GM19043 (cell line): ENCODE data around the gene NSRP1.
"Not testable (repeated sequence)": the region's sequence is repeated elsewhere in the genome, so short reads cannot be mapped to it uniquely, and the experiment has no call there.

Experiments
- ATAC-seq: cut with Tn5 transposase; IDR thresholded peaks from one replicate; pipeline ENCODE4 v1.9.1; 2021; ENCODE audit warnings: low read depth; ENCODE audit not compliant: unreplicated experiment

The NSRP1 gene

DNA sequence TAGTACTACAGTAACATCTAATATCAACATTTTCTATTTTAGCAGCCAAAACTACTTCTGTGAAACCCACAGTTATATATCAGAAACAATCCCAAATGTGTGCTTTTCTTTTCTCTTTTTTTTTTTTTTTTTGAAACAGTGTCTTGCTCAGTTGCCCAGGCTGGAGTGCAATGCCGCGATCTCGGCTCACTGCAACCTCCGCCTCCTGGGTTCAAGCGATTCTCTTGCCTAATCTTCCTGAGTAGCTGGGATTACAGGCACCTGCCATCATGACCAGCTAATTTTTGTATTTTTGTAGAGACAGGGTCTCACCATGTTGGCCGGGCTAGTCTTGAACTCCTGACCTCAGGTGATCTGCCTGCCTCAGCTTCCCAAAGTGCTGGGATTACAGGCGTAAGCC is 2.0 kb downstream of the NSRP1 start:
- ATAC-seq: not testable (repeated sequence)

DNA sequence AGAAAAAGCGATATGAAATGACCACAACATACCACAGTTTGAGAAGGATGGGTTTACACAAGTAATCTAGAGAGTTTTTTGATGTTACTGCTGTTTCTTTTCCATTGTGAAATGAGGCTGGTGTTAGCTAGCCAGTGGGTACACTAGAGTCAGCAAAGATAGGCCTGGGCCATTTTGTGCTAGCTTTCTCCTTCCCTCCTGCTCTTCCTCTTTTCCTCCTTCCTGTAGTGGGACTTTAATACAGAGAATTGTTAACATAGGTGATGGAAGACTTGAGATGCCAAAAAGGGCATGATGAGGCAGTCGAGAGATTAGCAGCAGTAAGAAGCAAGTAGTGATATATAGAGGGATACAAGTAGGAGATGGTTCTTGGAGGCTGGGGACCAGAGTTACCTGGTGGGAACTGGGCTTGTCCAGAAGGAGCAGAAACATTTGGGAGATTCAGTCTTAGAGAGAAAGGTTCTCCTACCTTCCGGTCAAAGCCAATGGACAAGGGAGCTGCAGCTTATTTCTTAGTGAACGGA is 7.7 kb downstream of the NSRP1 start:
- no peak for ATAC-seq

GRCh38 chr17:30130121-30130520 is 13.5 kb downstream of the NSRP1 start:
- ATAC-seq: no peak

- no peak for ATAC-seq
These were observed 16.0 kb downstream of the NSRP1 start for GRCh38 chr17:30132615-30133014.

GRCh38 chr17:30133197-30133596 is 16.6 kb downstream of the NSRP1 start:
- no peak for ATAC-seq

- ATAC-seq: no peak
These were observed 17.9 kb downstream of the NSRP1 start for GRCh38 chr17:30134551-30134950.

- no peak for ATAC-seq
These were observed 20.5 kb downstream of the NSRP1 start for GRCh38 chr17:30137158-30137557.

GRCh38 chr17:30147860-30148259 is 31.2 kb downstream of the NSRP1 start:
- ATAC-seq: not testable (repeated sequence)

DNA sequence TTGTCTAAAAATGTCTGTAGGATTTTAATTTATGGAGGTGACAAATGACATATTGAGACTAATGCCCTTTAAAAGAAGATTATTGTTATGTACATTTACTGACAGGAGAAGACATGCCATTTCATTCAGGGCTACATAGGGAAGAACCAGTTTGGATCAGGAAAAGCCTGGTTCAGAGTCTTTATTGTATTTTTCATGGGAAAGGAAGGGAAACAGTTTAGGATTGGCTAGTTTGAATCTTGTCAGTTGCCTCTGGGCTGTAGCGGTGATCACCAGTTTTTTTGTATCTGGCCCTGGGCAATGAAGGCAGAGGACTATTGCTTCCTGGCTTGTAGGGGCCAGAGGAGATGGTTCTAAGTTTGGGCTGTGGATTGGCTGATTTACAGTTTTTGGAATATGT is 31.8 kb downstream of the NSRP1 start:
- no peak for ATAC-seq

GRCh38 chr17:30151471-30151870 is 34.9 kb downstream of the NSRP1 start:
- no peak for ATAC-seq

DNA sequence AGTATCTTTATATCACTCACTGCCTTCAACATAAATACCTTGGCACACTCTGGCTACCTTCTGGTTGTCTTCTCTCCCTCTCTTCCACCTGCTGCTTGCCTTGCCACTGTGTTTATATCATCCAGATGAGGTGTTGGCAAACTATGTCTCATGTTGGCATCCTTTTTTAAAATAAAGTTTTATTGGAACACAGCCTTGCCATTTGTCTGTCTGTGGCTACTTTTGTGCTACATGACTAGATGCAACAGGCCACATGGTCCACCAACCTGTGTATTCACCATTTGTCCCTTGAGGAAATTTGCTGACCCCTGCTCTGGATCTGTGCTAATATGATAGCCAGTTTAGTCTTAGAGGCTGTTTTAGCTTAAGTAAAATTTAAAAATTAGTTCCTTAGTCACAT is 36.8 kb downstream of the NSRP1 start:
- no peak for ATAC-seq

GRCh38 chr17:30155389-30155788 is 38.8 kb downstream of the NSRP1 start:
- no peak for ATAC-seq

- ATAC-seq: no peak
These were observed 42.4 kb downstream of the NSRP1 start for GRCh38 chr17:30158896-30159625.

DNA sequence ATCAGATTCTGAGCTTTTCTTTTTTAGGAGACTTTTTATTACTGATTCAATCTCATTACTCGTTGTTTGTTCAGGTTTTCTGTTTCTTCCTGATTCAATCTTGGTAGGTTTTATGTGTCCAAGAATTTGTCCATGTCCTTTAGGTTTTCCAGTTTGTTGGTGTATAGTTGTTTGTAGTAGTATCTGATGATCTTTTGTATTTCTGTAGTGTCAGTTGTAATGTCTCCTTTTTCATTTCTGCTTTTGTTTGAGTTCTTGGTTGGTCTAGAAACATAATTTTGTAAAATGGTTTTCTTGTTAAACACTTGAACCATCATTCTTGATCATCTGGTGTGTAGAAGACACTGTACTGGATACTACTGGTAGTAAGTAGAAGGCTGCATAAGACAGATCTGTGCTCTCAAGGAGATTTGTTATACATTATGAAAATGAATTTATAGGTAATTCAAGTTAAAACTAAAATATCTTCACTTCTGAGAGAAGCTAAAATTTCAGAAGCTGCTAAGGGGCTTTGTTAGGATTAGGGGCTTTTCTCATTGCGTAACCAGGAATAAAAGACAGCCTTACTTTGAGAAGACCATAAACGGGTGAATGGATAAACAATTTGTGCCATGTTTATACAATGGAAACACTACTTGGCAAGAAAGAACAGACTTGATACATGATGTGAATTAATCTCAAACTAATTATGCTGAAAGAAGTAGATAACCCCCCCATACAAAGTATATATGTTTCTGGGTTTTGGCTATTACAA is 44.0 kb downstream of the NSRP1 start:
- ATAC-seq: no peak

- no peak for ATAC-seq
These were observed 45.0 kb downstream of the NSRP1 start for GRCh38 chr17:30161601-30162000.

DNA sequence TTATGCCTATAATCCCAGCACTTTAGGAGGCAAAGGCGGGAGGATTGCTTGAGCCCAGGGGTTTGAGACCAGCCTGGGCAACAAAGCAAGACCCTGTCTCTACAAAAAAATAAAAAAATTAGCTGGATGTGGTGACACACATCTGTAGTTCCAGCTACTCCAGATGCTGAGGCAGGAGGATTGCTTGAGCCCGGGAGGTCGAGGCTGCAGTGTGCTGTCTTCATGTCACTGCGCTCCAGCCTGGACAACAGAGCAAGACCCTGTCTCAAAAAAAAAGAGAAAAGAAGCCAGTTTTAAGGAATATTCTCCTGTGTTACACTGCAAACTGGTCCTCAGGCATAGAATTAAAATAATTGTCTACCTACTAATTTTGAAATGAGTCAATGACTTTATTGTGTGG is 47.9 kb downstream of the NSRP1 start:
- ATAC-seq: no peak

DNA sequence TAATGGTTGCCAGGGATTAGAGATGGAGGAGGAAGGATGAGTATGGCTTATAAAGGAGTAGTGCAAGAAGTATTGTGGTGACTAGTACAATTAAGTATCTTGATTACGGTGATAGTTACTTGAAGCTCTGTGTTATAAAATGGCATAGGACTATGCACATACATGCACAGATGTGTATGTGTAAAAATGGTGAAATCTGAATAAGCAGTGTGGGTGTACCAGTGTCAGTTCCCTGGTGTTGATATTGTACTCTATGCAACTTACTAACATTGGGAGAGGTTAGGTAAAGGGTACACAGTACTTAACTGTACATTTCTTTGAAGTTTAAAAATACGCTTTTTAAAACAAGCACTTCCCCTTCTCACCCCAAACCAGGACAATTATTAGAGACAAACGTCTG is 48.5 kb downstream of the NSRP1 start:
- ATAC-seq: no peak

DNA sequence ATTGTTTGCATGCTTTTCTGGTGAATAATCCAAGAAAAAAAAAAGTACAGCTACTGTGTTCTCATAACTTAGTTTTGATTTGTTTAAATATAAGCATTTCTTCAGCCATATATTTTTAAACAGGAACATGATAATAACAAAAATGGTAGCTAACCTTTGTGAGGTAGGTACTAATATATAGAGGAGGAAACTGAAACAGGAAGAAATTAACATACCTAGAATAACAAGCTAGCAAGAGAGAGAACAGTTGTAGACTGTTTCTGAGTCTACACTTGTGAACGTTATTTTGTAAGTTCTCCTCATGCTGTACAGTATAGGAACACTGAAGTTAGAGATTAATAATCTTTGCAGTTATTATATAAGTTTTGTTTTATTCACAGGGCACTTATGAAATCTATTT is 49.3 kb downstream of the NSRP1 start:
- no peak for ATAC-seq

DNA sequence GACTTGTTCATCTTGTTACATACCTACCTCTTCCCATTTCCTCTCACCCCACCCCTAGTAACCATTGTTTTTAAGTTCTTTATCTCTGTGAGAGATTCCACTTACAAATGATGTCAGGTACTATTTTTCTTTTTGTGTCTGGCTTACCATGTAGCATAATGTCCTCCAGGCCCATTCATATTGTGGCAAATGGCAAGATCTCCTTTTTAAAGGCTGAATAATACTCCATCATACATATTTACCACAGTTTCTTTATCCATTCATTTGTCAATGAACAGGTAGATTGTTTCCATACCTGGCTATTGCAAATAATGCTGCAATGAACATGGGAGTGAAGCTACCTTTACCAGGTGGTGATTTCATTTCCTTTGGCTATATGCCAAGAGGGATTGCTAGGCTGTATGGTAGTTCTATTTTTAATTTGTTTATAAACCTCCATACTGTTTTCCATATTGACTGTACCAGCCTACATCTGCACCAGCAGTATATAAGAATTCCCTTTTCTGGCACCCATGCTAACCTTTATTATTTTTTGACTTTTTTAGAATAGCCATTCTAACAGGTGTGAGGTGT is 53.9 kb downstream of the NSRP1 start:
- no peak for ATAC-seq

DNA sequence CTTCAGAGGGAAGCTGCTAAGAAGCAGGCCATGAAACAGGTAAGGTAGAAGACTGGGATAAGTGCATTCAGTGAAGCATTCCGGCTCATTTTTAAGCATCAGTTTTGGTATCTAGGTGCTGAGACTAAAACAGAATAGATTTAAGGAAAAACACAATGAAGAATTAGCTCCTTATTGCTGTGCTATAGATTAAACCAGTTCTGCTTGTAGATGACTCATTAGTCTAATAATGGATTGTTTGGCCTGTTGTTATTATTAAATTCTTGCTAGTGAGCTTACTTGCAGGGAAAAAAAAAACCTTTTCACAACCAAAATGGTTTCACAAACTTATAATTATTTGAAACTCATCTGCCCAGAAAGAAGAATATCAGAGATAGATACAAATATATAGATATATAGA is 55.9 kb downstream of the NSRP1 start:
- no peak for ATAC-seq

DNA sequence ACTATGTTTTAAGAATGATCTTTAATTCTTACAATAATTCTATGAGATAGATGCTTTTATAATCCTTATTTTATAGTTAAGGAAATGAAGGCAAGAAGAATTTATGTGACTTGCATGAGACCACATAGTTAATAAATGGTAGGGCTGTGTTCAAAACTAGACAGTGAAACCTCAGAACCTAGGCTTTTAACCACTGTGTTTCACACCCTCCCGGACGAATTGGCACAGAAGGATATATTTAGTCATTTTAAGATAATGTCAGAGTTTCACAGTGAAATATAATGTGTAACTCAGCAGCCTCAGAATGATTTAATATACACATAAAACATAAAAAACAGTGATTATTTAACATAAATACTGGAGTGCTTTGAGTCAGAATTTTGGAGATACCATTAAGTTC is 57.0 kb downstream of the NSRP1 start:
- ATAC-seq: peak; percentile 92

DNA sequence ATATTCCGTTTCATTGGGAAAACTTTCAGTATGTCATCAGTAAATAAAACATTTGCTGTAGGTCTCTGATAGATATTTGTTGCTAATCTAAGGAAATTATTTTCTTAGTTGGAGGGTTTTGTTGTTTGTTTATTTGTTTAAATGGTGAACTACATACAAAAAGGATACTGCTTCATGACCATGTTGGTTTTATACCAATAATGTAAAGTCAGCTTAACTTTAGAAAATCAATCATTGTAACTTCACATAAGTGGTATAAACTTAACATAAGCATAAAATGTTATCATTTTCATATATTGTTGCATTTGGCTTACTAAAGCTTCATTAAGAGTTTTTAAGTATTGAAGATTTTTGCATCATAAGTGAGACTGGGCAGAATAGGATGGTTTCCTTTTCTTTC is 57.9 kb downstream of the NSRP1 start:
- no peak for ATAC-seq
